ENCODE measurements around the gene AKR1C1. TPM values are rescaled to one million over a fixed set of nuclear protein-coding genes. Genes with fewer than 3 reads are reported as not detected.
"Not testable (repeated sequence)": the region's sequence is repeated elsewhere in the genome, so short reads cannot be mapped to it uniquely, and the experiment has no call there.

Gene AKR1C1
- total and polyA plus RNA-seq, 5 experiments from 2014 or later, result 0.14 to 3.4 (median 3.0) TPM; not detected in 2

DNA sequence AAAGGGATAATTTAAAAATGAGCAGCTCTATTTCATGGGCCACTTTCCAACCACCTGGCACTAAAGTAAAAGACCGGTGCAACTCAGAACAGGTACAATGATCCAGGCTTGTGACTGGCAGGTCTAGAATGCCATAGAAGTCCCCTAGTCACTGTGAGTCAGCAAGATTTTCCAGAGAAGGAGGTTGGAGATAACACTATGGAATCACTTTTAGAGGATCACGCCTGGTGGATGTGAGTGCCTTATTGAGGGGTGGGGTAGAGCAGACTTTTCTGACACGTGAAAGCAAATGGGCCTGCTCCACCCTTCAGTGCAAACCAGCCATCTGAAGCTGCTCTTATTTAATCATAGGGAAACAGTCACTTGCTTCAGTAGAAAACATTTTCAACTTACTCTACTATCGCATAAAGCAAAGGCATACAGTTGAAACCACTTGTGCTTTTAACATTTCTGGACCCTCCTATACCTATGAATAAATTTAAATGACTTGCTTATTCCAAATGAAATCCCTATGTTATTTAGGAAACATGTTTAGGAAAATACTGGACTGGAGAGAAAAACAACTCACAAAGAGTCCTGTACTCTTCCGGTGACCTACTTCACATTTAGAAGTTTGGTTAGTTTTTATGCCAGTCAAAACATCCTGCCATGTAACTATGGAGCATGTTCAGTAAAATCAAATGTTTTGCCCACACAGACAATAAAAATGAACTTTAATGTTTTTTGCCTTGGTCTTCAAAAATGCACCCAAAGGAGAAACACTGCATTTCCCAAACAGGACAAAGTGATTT, 21.5 kb upstream of the AKR1C1 start:
- DNase-seq (no peak), ATAC-seq (no peak)
- Mint-ChIP-seq H3K36me3 (no peaks in the 10 kb centered on the region), H3K27ac (no peak overlapping the region), H3K27me3 (peaks cover 0 to 14% (median 4%) of the 10 kb centered on the region in 5 donors), H3K9me3 (no peaks in the 10 kb centered on the region), H3K4me1 (no peaks in the 10 kb centered on the region), H3K4me3 (no peak overlapping the region)
- POLR2A ChIA-PET, result no interaction called here

- H3K9me3 Mint-ChIP-seq, DNase-seq, ATAC-seq, H3K36me3 Mint-ChIP-seq, POLR2A ChIA-PET, H3K4me1 Mint-ChIP-seq, H3K27ac Mint-ChIP-seq, H3K4me3 Mint-ChIP-seq: not testable (repeated sequence)
- peaks cover 0 to 19% (median 4%) of the 10 kb centered on the region in 5 donors for H3K27me3 Mint-ChIP-seq
Observed at GRCh38 chr10:4942931-4943330, 20.3 kb upstream of the AKR1C1 start.

DNA sequence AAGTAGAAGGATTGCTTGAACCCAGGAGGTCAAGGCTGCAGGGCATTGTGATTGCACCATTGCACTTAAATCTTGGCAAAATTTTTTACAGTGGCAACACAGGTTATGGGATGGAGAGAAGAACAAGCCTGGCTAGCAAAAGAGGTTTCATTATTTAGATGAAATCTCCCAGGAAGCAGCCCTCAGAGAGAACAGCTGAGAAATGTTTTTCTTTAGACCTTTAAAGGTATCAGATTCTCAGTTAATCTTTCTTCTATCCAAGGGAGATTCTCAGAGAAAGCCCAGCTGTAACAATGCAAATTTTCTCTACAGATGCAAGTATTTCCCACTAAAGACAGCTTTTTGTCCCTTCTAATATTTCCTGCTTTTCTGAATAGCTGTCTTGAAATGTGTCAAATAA, 19.8 kb upstream of the AKR1C1 start:
- peaks cover 0 to 19% (median under 1%) of the 10 kb centered on the region in 5 donors for H3K27me3 Mint-ChIP-seq
- H3K4me3 Mint-ChIP-seq, H3K27ac Mint-ChIP-seq, POLR2A ChIA-PET, H3K9me3 Mint-ChIP-seq, H3K36me3 Mint-ChIP-seq, ATAC-seq, DNase-seq, H3K4me1 Mint-ChIP-seq: not testable (repeated sequence)

- H3K36me3 Mint-ChIP-seq, result no peaks in the 10 kb centered on the region
- peak overlapping the region in 1 of 10 donors; percentile 32 for H3K27ac Mint-ChIP-seq
- DNase-seq (no peak), ATAC-seq (no peak)
- no peak overlapping the region for H3K4me3 Mint-ChIP-seq
- POLR2A ChIA-PET, result no interaction called here
- no peaks in the 10 kb centered on the region for H3K9me3 Mint-ChIP-seq
- H3K27me3 Mint-ChIP-seq, result peaks cover 0 to 15% (median under 1%) of the 10 kb centered on the region in 5 donors
- H3K4me1 Mint-ChIP-seq, result no peaks in the 10 kb centered on the region
Observed at GRCh38 chr10:4943821-4944220, 19.4 kb upstream of the AKR1C1 start.

DNA sequence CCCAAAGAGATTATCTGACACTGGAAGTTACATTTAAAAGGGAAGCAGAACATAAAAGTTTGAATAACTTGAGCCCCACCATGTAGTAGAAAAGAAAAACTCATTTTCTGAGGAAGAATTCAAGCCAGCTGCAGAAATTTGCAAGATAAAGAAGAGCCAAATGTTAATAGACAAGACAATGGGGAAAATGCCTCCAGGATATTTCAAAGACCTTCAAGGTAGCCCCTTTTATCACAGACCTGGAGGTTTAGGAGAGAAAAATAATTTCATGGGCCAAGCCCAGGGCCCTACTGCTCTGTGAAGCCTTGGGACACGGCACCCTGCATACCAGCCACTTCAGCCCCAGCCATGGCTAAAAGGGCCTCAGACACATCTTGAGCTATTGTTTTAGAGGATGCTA, 18.4 kb upstream of the AKR1C1 start:
- no peak for ATAC-seq
- POLR2A ChIA-PET, result no interaction called here
- Mint-ChIP-seq H3K27me3 (peaks cover 0 to 11% (median 0%) of the 10 kb centered on the region in 5 donors), H3K9me3 (no peaks in the 10 kb centered on the region), H3K4me3 (no peak overlapping the region), H3K27ac (no peak overlapping the region), H3K4me1 (no peaks in the 10 kb centered on the region), H3K36me3 (no peaks in the 10 kb centered on the region)
- DNase-seq, result no peak

- POLR2A ChIA-PET, result no interaction called here
- Mint-ChIP-seq H3K27me3 (peaks cover 0 to 11% (median 0%) of the 10 kb centered on the region in 5 donors), H3K4me1 (no peaks in the 10 kb centered on the region), H3K4me3 (no peak overlapping the region), H3K27ac (no peak overlapping the region), H3K36me3 (no peaks in the 10 kb centered on the region), H3K9me3 (no peaks in the 10 kb centered on the region)
- no peak for ATAC-seq
- no peak for DNase-seq
Observed at GRCh38 chr10:4945766-4946717, 17.2 kb upstream of the AKR1C1 start.

GRCh38 chr10:4947039-4947634, 16.1 kb upstream of the AKR1C1 start:
- POLR2A ChIA-PET, result no interaction called here
- DNase-seq (no peak), ATAC-seq (no peak)
- H3K9me3 Mint-ChIP-seq, result no peaks in the 10 kb centered on the region
- no peaks in the 10 kb centered on the region for H3K36me3 Mint-ChIP-seq
- H3K4me1 Mint-ChIP-seq, result no peaks in the 10 kb centered on the region
- H3K27ac Mint-ChIP-seq, result no peak overlapping the region
- H3K4me3 Mint-ChIP-seq, result no peak overlapping the region
- H3K27me3 Mint-ChIP-seq, result peaks cover 0 to 11% (median 0%) of the 10 kb centered on the region in 5 donors

DNA sequence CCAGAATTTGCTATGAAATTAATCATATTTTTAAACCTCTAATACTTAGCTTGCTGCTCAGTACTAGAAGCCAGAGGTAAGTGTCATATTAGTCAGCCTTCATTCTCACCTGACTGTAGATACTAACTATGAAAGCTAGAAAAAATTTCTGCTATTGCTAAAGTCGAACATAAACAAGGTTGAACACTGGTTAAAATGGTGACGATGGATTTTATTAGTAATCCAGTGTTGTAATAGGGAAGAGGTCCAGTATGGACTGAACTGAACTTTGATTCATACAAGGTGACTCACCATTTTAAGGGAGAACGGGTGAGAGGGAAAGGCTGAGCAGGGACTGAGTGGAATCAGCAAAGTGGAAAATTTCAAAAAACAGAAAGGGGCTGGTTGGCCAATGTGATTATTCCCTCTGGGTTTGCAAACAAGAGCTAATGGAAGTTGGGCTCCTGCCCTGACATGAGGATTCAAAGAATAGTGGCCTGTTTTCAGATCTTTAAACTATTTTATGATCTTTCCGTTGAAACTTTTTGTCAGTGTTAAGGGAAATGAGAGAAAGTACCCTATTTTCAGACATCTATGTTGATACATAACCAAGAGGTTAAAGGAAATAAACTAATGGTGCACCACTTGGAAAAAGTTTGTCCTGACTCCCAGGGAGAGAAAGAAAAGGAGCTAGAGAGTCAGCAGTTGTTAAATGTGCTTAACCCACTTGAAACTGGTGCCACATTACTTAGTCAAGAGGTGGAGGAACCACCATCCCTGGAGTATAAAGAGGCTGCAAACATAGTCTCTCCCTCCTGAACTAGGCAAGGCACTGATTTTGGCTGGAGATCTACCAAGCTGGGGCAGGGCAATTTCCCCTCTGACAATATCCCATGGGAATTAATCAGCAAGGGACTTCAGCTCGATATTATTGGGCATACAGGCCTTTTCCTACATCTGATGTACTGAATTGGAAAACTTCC, 15.3 kb upstream of the AKR1C1 start:
- peaks cover 0 to 11% (median 0%) of the 10 kb centered on the region in 5 donors for H3K27me3 Mint-ChIP-seq
- DNase-seq, result no peak
- no peaks in the 10 kb centered on the region for H3K36me3 Mint-ChIP-seq
- H3K9me3 Mint-ChIP-seq, result no peaks in the 10 kb centered on the region
- H3K4me3 Mint-ChIP-seq, result no peak overlapping the region
- no peak overlapping the region for H3K27ac Mint-ChIP-seq
- POLR2A ChIA-PET, result no interaction called here
- no peaks in the 10 kb centered on the region for H3K4me1 Mint-ChIP-seq
- ATAC-seq, result no peak

GRCh38 chr10:4951512-4952162, 11.6 kb upstream of the AKR1C1 start:
- H3K4me3 Mint-ChIP-seq, POLR2A ChIA-PET, H3K36me3 Mint-ChIP-seq, H3K27ac Mint-ChIP-seq, DNase-seq, H3K4me1 Mint-ChIP-seq, ATAC-seq, H3K9me3 Mint-ChIP-seq: not testable (repeated sequence)
- H3K27me3 Mint-ChIP-seq, result peaks cover 0 to 11% (median 0%) of the 10 kb centered on the region in 5 donors

DNA sequence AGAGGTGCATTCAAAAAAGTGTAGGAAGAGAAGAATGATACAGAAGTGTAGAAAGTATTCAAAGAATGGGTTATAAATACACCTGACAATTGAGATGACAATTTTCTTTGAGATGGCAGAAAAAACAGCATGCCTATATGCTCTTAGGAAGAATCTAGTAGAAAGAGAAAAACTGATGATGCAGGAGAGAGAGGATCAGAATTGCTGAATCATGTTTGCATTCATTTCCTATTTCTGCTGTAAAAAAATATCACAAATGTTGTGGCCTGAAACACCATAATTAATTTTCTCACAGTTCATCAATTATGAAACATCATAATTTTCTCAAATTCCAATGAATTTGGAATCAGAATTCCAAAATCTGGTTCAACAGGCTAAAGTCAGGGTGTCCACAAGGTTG, 9.8 kb upstream of the AKR1C1 start:
- no peak for ATAC-seq
- H3K4me3 Mint-ChIP-seq, result no peak overlapping the region
- H3K9me3 Mint-ChIP-seq, result no peaks in the 10 kb centered on the region
- DNase-seq, result no peak
- H3K27ac Mint-ChIP-seq, result no peak overlapping the region
- POLR2A ChIA-PET, result no interaction called here
- peaks cover 0 to 2% (median 0%) of the 10 kb centered on the region in 5 donors for H3K27me3 Mint-ChIP-seq
- no peaks in the 10 kb centered on the region for H3K36me3 Mint-ChIP-seq
- peaks cover 0 to 2% (median 0%) of the 10 kb centered on the region in 4 donors for H3K4me1 Mint-ChIP-seq

GRCh38 chr10:4956088-4956487, 7.1 kb upstream of the AKR1C1 start:
- H3K36me3 Mint-ChIP-seq, DNase-seq, H3K27ac Mint-ChIP-seq, POLR2A ChIA-PET, H3K9me3 Mint-ChIP-seq, H3K4me3 Mint-ChIP-seq, H3K4me1 Mint-ChIP-seq, H3K27me3 Mint-ChIP-seq, ATAC-seq: not testable (repeated sequence)

All from naive thymus-derived CD8-positive, alpha-beta T cell (primary cell).